Measurements from ENCODE around the gene BDNF.

The BDNF gene

DNA sequence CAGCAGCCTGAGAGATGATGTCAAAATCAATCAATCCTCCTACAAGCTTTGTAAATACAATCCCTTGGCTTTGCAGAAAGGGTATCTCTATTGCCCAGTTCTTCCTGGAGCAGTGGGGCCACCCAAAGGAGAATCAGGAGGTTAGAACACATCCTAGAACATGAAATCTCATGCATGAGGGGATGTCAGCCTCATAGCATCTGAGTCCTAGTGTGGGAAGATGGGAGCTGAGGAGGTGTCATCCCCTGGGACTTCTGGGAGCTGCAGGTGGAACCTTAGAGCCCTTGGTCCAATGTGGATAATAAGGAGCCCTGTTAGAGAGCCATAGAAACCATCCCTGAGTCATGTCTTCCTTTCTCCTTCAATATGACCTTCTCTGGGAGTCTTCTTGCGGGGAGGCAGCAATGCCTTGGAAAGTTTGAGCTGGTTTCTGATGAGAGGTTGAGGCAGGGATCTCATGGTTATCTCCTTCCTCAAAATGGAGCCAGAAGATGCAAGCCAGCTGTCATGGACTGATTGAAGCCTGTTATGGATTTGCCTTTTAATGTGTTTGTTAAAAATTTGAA, 74.8 kb downstream of the BDNF start:
- no peak for DNase-seq

DNA sequence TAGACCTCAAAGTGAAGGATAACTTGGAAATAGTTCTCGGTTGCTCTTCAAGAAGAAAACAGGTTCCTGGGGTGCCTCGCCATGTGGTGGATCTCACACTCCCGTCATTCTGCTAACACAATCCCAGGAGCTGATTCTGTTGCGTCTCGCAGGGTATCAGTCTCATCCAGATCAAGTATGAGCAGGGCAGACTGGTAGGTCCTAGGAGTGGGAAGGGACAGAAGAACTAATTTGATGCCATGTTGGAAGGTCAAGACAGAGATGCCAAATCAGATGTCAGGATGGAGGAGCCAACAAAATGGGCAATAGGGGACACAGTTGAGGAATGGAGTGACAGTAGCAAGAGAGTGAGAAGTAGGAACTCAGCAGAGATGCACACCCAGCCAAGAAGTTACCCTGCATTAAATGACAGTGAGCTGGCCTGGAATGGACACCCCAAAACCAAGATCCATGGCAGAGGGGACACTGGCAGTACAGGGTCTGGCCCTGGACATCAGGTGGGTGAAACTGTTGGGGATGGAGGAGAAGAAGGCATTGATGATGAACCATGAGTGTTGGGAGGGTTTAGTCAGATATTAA, 76.2 kb downstream of the BDNF start:
- no peak for DNase-seq

DNA sequence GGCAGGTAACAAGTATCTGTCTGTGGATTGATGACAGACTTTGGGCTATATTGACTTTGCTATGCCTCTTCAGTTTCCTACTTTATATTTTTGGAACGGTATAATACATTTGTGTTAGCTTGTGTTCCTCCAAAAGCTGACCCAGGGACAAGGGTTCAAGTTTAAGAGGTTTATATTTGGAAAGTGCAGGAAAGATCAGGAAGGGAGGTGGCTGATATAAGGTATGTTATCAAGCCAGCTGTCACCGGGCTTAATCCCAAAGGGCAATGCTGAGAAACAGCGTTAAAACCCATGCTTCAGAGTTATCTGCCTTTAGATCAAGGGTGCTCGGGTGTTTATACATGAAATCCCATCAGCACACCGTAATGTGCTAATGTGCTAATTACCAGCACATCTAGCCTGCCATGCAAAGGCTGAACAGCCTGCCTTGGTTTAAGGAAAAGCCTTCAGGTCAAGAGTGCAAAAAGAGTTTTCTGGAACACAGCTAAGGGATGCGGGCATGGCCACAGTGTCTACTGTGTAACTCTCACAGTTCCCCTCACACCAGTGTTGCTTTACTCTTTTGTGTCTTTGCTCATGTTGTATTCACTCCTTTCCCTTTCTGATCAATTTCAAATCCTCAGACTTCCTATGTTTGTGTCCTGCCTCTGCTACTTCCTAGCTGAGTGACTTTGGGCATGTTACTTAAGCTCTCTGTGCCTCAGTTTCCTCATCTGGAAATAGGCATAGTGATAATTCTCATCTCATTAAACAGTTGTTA, 77.5 kb downstream of the BDNF start:
- DNase-seq, result no peak

DNA sequence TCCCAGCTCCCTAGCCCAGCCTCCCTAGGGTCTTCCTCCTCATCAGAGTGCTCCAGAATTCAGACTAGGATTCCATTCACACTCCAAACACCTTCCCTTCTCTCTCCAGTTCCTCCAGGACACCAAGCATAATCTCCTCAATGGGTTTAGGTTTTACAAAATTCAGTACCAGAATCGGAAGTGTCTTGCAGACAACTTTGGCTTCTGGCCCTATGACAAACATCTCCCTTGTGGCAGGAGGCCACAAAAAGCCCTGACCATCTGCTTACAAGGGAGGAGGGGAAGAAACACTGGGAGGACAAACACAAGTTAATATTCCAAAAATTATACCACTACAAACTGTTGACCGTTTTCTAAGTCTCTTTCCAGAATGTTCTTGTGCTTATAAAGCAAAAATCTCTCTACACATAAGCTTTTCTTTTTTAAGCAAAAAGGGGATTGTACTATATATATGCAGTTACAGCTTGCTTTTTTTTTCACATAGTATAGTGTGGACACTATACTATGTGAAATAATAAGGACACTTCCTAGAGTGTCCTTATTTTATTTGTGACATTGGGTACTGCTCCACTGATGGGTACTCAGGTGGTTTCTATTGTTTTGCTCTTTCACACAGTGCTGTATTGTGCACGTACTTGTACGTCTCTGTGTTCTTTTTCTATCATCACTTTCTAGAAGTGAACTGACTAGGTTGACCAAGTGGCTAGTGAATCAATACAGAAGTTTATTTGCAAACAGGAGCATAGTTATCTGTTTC, 78.7 kb downstream of the BDNF start:
- no peak for DNase-seq

DNA sequence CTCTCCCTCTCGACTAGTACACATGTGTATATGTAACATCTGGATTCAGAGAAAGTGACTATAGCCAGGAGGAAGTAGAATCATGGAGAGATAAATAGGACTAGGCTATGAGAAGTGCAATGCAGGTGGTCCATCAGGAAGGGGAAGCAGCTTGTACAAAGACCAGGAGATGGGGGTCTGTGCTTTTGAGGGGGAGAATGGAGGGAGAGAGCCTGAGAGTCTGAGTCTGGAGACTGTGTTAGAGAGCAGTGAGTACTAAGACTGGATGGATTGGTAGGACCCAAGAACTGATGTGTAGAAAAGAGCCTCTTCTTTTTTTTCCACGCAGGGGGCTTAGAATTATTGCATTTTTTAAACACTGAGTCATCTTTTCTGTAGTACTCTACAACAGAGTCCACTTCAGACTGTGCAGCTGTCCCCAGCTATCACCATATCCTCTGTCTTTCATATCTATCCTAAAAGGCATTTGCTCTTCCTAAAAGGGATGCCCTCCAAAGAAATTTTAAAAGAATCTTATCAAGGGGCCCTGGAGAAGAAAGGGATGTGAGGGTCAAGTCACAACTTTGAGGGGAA, 80.4 kb downstream of the BDNF start:
- no peak for DNase-seq

DNA sequence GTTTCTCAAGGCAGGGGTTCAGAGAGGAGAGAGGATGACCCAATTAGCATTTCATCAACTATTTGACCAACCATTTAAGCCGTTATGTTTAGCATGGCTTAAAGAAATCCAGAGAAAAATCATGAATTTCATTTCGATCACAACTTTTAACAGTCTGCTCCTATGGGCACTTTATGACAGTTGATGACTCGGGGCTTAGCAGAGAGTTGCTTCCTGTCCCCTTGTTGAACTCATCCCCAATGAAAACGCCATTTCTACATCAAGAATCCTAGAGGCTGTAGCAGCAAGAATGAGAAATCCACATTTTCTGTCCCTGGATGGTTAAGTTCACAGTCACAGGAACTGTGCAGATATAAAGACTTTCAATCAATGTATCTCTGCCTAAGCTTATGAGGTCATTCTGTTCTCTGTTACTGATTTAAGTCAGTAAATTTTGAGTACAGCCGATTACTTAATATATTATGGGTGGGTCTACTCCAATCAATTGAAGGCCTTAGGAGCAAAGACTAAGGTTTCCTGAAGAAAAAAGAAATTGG, 81.1 kb downstream of the BDNF start:
- DNase-seq, result no peak

DNA sequence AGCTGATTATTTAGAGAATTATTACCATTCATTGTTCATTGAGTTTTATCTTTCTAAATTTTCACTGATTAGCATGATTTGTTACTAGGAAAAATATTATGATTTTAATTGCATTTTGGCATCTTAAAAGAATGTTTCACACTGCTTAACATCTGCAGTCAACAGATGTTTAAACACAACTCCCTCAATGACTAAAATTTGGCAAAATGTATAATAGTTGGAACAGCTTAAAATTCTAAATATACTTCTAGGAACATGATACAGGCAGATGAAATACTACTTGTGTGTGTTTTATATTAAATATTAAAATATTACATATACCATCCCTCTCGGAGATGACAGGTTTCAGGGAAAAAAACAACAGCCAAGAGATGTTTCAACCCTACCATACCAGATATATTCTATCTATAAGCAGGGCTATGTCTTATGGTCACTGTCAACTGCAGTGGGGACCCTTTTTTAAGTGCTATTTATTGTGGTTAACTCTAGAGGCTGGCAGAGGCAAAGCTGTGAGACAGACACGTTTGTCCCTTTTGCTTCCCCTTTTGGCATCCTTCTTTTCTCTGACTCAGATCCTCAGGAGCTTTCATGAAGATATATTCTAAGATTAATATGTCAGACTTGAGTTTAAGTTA, 81.9 kb downstream of the BDNF start:
- DNase-seq, result no peak

DNA sequence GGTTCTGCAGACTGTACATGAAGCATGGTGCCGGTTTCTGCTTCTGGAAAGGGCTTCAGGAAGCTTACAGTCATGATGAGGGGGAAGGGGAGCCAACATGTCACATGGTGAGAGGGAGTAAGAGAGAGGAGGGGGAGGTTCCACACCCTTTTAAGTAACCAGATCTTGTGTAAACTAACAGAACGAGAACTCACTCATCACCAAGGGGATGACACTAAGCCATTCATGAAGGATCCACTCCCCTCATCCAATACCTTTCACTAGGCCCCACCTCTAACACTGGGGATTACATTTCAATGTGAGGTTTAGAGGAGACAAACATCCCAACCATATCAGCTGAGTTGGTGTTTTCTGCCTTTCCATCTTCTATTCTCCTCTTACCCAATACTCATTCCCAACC, 83.5 kb downstream of the BDNF start:
- DNase-seq, result no peak

DNA sequence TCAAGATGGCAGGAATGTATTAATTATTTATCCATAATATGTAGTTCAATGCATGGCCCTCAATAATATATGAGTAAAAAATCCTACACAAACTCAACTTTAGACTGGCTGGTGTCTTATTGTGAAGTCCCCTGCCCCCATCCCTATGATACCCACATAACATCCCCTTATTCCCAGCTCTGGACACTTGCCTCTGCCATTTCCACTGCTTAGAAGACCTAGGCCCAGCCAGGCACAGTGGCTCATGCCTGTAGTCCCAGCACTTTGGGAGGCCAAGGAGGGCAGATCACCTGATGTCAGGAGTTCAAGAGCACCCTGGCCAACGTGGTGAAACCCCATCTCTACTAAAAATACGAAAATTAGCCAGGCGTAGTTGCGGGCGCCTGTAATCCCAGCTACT, 84.4 kb downstream of the BDNF start:
- DNase-seq, result no peak

DNA sequence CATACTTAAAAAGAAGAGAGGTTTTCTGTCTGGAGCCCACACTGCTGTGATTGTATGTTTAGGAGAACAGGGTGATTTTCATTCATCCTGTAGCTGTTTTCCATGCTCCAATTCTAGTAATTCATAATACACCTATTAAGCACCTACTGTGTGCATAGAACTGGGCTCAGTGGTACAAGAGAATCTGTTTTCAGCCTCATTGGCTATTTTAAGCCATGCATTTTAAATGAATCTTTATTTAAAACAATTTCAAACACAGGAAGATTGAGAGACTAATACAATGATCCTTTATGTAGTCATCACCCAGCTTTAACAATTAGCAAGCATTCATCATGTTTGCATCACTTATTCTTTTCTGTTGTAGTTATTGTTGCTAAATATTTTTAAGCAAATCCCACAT, 86.2 kb downstream of the BDNF start:
- DNase-seq, result no peak

DNA sequence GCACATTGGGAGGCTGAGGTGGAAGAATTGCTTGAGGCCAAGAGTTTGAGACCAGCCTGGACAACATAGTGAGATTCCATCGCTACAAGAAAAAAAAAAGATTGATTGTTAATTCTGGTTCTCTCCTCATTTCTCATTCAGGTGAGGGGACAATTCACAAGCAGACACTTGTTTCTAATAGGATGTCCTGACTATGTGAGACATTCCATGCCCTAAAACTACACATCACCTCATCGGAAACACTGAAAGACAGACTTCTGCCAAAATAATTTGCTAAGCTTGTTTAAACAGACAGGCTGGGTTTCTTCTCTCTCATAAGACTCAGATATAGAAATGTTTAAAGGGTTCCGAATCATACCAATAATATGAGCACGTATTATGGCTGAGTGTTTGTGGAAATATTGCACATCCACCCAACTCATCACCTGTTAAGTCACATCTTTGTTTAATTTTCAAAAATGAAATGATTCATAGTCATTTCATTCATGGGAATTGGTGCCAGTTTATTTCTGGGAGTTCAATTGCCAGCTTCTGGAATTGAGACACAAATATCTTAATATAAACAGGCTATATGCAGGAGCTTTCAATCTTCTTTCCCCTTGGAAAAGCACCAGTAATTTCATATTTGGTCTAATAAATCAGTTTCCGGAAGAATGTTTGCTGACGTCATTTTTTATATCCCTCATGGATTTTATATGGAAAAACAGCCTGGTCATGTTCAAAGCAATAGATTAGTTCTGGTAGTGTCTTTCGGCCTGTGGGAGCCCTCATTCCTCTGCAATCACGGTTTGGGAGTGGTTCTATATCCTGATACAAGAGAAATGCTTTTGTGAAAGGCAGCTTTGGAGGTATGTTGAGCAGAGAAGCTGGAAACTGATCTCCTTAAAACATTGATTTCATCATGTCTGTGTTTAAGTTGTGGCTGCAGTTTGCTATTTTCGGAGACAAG, 87.0 kb downstream of the BDNF start:
- DNase-seq, result no peak

DNA sequence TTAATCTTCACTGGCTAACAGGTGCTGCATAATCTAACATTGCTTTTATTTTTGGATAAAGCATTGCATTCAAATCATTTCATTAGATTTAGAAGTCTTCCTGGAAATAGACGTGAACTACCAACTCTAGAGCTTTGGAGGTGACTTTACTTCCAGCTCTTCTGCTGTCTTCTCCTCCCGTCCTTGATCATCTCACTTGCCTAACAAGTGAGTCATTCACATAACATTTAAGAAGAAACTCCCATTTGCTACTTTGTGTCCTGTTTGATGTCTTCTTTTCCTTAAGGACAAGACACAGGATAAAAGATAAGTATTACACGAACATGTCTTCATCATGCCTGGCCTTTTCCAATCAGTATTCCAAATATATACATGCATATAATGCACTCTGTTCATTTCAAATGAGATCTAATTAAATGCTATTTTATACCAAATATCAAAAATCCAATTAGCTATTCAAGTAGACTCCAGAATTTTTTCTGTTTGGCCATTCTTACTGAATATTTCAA, 88.3 kb downstream of the BDNF start:
- DNase-seq, result no peak

DNA sequence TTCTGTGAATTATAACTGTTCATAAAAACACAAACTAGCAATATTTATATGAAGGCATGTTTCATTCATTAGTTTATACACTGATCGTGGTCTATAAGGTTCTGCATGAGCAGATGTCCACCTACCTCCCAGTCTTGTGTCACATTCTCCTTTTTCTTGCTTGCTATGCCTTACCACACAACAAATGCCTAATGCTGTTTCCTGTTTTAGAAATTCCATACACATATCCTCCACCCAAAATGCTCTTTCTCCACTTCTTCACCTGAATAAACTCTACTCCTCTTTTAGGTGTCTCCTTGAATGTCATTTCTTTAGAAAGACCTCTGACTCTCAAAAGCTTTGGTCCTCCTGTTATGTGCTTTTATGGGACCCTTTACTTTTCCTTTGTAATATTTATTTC, 88.9 kb downstream of the BDNF start:
- no peak for DNase-seq

DNA sequence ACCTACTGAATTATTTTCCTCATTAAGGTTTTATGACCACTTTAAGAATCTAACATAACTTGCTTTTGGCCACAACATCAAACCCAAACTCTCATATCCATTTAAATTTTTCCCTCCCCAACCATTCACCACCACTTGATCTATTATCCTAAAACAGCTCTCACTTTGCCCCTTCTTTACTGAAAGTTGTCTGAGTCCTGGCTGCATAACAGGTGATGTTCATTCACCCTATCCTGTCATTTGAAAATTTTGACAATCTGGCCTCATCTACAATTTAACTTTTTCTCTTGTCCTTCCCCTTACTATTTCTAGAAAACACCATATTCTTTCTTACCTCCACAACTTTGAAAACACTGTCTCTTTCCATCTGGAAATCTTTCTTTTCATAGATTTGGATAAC, 89.3 kb downstream of the BDNF start:
- DNase-seq, result no peak

DNA sequence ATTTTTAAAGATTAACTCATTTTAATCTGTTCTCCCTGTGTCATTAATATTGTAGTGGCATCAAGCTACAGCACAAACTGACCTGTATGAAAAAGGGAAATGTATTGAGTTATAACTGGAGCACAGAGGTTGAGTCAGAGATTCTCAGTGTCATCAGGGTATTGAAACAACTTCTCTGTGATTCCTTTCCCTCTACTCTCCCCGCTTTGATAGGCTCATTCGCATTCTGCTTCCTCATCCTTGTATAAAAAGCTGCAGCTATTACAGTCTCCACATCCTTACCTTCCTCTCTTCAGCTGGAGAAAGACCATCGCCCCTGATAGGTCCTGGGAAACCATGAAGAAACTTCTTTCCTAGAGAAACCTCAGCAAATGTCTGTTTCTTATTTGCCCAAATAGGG, 90.0 kb downstream of the BDNF start:
- DNase-seq, result no peak

DNA sequence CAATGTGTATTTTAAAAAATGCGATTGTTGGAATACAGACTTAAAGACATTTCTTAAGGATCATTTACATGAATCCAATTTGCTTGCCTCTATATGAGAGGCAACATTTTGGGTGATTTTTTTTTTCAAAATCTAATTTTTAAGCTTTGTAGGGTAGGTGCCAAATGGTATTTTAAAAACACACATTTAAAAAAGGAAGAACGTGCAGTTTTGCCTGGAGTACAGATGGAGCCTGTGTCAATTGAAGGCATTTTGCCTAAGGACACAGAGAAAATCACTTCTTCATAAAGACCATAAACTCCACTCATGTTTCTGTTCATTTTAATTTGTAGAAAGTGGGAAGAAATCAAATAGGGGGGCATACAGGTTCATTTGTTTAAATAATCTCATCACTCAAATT, 91.3 kb downstream of the BDNF start:
- DNase-seq, result no peak

DNA sequence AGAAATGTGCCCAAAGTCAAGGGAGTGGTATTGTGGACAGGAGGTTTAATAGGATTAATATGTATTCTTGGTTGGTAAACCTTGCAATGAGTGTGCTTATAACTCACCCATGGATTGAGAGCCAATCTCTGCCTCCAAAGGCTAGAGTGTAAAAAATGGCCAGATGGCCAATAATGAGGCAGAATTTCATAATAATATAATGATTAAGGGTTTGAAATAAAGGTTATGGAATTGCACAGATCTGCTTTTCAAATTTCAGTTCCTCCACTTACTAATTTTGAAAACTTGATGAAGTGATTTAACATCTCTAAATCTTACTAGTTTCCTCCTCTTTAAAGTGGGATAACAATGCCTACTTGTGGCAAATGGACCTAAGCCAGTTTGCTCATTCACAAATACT, 94.8 kb downstream of the BDNF start:
- DNase-seq, result no peak

Data from activated naive CD4-positive, alpha-beta T cell treated with anti-CD3 and anti-CD28 coated beads, Interleukin-2, amount 50 U/mL, for 16 hours (primary cell).